ENCODE data around the gene ITGB7.
A peak's percentile ranks its signal among the peaks of the same experiment; 100 is the strongest.
"Not testable (repeated sequence)": the region's sequence is repeated elsewhere in the genome, so short reads cannot be mapped to it uniquely, and the experiment has no call there.

Gene ITGB7

DNA sequence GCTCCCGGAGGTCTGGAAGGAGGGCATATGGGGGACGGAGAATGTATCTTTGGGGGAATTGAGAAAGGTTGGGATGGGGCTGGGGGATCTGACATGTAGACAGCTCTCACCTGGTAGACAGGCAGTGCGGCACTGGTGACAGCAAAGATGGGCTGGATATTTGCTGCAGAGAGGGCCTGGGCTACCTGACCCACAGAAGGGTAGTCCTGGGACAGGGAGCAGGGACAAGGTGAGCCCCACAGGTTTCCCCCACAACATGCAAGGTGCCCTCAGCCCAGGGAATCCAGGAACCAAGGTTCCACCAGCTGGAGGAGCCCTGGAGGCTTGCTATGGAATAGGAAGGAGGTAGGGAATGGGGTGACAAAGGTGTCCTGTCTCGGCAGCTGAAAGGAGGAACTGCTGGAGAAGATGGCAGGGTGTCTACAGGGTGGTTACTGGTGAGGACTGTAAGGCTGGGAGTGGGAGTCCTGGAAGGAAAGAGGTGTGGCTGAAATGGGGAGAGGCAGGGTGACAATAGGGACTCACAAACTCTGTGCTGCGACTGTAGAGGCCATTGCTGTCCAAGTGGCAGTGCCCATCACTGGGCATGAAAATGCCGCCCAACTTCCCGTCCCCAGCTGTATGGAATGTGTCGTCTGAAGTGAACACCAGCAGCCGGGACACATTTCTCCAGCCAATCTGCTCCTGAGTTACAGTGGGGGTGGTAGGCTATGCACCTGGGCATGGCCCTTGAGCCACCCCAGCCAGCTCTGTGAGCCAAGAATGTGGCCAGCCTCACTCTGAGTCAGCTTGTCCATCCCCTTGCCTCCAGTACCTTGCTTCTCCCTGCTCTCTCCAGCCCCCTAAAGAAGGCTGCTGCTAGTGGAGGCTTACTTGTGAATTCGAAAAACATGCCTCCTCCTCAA is 11.3 kb downstream of the ITGB7 start:
- no peak for DNase-seq

DNA sequence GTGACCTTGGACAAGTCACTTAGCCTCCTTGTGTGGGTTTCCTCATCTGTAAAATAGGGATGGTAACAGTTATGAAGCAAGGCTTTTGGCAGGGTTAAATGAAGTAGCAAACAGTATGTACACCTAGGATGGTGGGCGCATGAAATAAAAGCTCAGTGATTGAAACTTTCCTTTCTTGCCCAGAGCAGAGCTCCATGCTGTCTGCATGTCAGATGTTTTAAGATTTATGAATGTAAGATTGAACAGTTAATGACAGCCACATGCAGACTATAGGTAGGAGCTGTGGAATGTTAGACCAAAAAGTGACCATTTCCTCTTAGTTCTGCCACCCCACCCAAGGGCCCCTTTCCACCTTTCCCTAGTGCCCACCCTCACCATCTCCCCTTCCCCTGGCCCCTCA is 12.1 kb downstream of the ITGB7 start:
- DNase-seq, result no peak

DNA sequence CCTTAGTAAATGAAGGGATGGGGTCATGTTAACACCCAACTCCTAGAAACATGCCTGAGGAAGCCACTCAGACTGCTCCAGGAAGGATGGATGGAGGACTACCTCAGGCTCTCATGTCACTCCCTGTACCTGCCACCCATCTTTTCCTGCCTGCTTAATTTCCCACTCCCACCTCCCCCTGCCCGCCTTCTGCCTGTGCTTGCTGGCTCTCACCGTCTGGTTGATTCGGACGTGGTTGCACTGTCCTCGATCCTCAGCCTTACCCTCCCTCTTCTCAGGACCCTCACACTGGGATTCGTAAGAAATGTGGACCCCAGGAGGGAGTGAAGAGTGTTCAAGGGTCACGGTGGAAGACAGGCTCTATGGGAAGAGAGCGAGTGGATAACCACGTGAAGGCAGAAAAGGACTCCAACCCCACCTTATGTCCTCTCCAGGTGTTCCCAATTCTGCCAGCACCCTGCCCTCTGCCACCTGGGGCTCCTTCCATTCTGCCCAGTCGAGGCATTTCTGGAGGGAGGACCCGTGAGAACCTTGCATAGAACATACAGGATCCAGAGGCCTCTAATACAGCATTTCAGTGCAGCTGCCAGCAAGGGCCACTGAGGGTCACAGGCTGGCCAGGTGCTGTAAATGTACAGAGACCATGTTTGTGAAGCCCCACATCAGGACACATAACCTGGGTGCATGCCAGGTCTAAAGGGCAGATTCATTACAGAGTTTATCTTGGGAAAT is 12.9 kb downstream of the ITGB7 start:
- DNase-seq, result no peak

DNA sequence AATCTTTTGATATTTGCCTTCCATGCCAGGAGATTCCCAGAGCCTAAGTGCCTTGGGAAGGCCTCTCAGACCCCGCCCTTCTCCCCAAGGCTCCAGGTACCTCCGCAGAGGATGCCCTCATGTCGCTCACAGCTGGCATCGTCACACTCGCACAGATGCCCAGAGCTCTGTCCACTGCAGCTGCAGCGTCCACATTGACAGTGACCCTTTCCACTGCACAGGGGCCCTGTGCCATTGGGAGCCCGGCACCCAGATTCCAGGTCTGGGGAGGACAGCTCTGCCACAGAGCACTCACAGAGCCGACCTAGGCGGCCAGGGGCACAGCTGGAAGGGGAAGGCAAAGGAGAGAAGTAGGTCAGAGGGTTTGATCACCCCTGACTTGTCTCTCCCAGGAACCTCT is 14.0 kb downstream of the ITGB7 start:
- no peak for DNase-seq

DNA sequence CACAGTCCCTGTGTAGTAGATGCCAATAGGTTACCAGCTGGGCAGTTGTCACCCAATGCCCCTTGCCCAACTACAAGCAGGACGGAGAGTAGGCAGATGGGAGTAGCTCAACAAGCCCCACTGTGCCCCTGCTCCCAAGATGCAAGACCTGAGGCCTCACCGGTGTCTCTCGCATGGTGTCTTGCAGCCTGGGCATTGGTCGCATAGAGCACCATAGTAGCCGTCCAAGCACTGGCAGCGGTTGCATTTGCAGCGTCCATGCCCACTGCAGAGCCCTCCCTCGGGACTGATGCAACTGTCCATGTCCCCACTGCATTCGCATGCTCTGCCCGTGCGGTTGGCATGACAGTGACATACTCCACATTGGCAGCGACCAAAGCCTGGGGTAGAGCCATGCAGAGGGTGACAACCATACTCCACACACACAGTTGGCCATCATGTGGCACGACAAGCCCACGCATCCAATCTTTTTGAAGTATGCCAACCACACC is 14.5 kb downstream of the ITGB7 start:
- DNase-seq, result no peak

DNA sequence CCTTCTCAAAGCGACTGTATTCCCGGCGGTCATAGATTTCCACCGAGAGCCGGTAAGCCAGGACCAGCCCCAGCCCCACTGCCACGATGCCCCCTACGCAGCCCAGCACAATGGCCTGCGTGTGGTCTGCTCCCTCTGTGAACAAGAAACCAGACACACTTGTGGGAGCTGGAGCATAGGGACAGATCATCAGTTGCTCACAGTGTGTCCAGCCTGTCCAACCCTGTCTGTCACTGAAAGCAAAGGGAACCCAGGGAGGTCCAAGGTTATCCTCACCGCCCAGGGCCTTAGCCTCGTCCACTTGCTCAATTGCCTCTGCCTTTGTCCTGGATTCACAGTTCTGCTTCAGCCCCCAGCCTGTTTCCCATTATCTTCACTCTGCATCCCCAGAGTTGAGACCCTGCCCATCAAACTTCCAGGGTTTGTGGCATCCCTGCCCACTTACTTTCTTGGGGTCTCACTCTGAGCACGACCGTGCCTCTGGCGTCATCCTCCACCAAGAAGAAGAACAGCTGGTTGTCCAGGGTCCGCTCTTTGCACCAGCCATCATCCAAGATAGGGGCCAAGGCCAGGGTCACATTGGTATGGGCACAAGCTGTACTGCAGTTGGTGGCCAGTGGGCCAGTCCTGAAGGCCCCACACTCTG is 15.0 kb downstream of the ITGB7 start:
- no peak for DNase-seq

DNA sequence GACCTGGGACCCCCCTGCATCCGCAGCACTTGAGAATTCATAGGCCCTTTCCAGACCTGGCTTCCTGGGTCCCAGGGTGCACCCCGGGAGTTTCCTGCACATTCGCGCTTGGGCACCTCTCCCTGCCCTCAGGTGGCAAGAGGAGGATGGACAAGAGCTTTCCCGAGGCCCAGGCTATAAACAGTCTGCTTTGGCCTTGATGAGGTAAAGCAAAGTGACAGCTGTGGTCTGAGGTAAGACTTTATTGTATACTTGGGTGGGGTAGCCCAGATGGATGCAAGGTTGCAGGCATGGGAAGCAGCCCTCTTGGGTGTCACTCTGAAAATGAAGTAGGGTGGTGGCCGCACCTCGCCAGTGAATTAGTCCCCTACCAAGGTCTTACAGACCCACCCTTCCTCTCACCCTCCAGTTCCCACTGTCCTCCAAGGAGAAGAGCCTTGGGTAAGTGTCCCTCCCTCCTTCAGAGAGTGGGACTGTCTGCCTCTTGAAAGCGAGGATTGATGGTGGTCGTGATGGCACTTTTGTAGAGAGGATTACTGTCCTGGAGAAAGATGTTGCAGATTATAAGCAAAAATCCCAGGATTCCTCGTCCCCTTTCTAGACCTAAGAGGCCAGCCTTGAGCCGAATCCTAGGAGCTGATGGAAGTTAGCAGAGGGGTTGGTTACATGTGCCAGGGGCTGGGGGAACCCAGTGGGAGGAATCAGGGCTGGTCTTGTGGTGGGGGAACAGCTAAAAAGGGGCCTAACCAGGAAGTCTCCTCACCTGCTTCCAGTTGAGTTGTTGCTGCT is 15.8 kb downstream of the ITGB7 start:
- DNase-seq, result no peak

DNA sequence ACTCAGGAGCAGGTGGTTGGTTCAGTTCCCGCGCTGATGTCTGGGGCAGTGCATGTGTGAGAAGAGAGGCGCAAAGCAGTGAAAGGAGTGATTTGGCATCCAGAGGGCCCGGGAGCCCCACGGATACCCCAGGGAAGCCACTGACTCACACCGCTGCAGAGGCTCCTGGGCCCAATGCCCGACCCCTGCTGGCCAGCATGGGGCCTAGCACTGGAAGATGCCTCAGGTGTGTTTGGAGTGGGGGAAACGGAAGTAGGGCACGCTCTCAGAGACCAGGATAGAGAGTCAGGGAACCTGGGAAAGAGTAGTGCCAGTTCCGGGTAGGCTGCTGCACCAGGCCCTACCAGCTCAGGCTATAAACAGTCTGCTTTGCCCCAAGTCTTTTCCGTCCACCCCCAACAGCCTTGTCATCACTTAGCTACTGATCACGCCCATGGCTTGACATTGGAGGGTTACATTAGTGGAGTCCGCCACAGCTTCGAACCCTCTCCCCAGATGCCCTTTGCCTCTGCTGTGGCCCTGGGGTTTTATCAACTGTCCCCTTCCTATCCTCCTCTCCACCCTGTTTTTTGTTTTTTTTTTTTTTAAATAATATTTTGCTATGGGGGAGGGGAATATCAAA is 16.8 kb downstream of the ITGB7 start:
- DNase-seq, result no peak

DNA sequence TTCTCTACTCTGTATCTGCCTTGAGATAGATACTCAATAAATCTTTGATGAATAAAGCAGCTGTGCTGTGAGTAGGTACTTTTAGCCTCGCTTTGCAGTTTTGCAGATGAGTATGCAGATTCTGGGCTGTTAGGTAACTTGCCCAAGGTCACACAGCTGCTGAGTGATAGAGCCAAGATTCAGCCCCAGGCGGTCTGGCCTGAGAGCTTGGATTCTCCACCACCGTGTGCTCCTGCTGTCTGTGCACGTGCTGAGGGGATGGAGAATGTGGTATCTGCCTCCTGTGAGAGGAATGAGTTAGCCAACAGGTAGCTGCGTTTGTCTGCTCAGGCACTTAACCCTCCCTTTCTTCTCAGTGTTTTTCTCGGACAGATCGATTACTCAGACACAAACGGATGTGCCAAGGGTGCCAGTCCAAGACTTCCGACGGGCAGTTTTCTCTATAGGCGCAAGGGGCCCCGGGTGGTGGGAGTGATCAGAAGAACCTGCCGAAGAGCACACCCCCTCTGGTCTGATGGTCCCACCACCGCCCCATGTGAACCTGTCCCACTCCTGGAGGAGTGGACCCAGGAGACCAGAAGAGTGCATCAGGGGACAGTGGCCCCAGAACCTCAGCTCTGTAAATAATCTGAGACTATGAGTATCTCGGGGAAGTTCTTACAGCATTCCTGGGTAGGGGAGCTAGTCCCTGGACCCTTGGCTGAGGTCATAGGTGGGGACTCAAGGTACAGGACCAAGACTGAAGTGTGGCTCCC is 19.7 kb downstream of the ITGB7 start:
- DNase-seq, result no peak

DNA sequence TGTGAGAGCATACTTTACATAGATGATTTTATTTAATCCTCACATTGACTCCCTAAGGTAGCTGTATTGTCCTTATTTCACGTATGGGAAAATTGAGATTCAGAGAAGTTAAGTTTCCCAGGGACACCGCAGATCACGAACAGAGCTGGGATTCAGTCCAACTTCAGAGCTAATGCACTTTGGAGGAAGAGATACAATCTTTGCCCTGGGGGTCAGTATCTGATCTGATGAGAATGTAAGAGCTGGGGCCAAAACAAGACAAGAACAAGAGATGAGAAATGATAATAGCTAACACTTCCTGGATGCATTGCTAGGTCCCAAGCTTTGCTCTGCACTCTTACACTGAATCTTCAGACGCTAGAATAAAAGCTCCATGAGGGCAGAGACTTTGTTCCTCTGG is 20.3 kb downstream of the ITGB7 start:
- DNase-seq, result no peak

DNA sequence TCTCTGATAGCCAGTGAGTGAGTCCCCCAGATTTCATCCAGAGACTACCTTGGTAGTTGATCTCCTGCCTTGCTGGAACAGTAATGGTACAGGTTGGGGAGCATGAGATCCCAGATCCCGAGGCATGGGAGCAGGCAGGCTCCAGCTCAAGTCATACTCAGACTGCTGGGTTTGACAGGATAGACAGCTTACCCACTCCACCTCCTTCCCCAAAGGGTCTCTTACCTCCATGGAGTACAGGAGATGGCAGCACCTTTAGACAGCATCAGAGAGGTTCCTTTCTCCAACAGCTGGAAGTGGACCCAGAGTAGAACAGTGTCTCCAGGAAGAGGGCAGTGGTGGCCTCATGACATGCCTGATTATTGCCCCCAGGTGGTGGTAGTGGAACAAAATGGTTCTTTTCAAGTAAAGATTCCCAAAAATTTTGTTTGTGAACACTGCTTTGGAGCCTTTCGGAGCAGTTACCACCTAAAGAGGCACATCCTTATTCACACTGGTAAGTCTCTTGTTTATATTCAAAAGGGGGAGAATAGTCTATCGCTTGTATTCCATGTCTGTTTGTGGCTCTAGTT is 21.4 kb downstream of the ITGB7 start:
- no peak for DNase-seq

DNA sequence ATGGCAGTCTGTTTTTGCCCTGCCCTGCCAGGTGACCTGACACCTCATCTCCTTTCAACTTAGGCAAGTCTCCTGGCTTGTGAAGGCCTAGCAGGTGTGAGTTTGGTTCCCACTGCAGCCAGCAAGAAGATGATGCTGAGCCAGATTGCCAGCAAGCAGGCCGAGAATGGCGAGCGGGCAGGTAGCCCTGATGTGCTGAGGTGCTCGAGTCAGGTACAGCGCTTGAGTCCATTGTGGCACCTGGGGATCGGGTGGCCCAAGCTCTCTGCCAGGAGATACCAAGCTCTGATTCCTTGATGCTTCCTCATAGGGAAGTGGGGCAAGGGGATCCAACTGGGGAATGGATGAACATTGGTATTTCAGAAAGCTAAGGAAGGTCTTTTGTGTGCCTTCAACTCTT is 22.2 kb downstream of the ITGB7 start:
- DNase-seq, result no peak

DNA sequence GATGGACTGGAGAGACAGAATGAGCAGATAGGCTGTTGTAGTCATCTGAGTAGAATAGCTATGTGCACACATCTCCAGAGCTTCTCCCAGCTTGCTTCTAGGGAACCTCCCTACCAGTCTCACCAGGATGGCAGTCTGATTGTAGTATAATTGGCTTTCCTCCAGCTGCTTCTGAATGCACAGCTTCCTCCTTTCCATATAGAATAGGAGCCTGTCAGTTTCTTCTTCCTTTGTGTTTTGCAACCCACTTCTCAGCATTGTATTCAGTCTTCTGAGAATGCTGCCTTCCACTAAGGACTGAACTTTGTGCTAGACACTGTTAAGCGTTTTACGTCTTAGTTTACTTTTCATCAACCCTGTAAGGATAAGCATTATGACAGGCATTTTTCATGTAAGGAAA is 24.1 kb downstream of the ITGB7 start:
- DNase-seq, result no peak

DNA sequence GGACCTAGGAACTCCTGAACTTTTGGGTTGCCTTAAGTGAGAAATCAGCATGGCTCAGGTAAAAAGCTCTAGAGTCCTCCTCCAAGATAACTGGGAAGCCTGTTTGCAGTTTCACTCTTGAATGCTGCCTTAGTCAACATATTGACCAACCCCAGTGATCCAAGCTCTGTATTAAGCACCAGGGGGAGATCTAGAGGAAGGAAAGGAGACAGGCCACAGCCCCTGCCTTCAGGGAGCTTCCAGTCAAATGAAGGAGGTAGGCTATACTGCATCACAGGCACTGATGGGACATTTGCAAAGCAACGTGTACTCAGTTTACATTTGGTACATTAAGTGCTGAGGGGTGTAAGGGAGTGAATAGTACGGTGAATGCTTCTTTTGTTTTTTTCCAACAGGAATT is 25.1 kb downstream of the ITGB7 start:
- DNase-seq, result no peak

DNA sequence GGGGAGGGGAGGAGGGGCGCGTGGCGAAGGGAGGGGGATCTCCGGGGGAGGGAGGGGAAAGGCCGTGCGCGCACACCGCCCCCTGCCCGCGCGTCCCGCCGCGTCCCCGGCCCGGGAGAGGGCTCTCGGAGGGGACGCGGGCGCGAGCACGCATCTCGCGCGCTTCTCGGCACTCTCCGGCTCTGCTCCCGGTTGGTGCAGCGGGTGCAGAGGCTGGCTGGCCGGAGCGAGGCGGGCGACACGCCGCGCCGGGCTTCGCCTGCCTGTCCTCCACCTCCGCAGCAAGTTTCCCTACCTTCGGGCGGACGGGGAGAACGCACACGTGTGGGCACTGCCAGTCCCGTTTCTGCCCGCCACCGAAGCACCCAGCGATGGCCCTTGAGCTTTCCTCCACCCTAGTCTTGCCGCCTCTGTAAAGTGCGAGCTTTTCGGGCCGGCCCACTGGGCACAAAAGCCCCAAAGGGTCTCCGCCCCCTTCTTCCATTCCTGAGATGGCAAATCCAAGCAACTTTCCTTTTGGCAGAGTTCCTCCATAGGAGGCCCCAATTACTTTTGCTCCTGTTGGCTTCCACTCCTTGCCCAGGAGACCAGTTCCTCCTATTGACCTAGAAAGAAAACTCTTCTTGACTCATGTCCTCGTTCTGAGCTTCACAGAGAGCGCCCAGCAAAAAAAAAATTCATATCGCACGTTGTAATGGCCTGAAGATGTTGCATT is 26.0 kb downstream of the ITGB7 start:
- DNase-seq, result no peak

DNA sequence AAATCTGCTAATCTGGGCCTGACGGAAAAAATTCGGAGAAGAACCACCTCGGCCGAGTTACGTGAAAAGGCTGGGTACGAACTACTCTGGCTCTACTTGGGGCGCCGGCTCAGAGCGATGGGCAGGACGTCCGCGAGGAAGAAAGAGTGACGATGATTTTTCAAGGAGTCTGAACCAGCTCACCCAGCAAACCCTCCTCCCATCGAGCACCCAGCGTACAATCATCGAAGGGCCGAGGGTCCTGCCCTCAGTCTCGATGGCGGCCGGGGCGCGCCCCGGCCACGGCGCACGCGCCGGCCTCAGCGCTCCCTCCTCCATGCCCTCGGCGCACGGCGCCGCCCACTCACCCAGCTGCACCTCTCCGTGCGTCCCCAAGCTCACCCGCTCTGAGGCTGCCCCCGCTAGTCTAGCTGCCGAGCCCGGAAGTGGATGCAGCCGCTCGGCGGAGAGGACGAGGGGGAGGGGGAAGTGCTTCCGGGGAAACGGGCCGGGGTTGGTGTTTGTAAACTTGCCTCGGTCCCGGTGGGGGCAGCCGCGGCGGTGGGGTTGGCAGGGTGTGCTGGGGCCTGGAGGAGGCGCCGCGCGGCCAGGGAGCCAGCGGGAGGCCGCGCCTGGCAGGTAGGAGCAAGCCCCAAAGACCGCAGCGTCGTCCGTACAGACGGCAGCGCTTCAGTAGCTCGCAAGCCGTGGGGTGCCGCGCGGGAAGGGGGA is 26.7 kb downstream of the ITGB7 start, which contains the start of the genes CSAD and ZNF740:
CSAD (minus strand) TSS at position 706 of the 711 bp plus-strand sequence. CDS start 7,455 bp downstream, outside the sequence.
ZNF740 (plus strand) TSS at position 503 of the 711 bp plus-strand sequence. CDS start 1,262 bp downstream, outside the sequence.
- peak; percentile 53 for DNase-seq

DNA sequence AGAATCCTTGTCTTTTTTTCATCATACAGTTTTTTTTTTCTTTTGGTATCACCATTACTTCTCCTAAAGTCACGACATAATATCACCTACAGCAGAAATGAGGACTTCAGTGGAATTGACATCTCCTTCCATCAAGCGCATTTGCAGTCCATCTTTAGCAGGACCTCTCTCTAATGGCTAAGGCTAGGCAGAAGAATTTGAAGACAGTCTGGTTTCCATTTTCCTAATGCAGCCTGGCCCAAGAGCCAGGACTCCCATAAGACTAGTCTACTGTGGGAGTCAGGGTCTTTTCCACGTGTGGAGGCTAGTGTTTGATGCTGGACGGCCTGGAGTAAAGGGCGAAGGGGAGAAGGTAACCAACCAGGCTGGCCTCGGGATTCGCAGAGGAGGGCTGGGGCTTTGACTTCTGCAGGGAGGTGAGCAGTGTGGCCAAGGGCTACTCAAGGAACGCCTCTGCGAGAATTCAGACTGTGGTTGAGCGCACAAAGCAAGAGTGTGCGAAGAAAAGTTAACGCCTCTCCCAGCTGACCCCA is 27.3 kb downstream of the ITGB7 start:
- DNase-seq, result no peak

DNA sequence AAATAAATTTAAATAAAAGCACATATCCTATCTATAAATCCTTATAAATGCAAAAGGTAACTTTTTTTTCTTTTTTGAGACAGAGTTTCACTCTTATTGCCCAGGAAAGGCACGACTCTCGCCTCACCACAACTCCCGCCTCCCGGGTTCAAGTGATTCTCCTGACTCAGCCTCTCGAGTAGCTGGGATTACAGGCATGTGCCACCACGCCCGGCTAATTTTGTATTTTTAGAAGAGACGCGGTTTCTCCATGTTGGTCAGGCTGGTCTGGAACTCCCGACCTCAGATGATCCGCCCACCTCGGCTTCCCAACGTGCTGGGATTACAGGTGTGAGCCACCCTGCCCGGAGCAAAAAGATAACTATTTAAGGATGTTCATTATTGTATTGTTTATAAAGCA is 28.2 kb downstream of the ITGB7 start:
- not testable (repeated sequence) for DNase-seq

DNA sequence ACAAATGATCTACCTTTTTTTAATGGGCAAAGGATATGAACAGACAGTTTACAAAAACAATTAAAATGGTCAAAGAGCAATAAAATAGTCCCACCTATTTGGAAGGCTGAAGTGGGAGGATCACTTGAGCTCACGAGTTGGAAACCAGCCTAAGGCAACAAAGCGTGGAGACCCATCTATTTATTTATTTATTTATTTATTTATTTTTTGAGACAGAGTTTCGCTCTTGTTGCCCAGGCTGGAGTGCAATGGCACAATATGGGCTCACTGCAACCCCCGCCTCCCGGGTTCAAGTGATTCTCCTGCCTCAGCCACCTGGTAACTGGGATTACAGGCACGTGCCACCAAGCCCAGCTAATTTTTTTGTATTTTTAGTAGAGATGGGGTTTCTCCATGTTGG is 29.6 kb downstream of the ITGB7 start:
- not testable (repeated sequence) for DNase-seq
